A549 (cell line): ENCODE measurements around the gene EVA1C. TPM values are rescaled to one million over a fixed set of nuclear protein-coding genes. Genes with fewer than 3 reads are reported as not detected.
A peak's percentile ranks its signal among the peaks of the same experiment; 100 is the strongest.

ENCODE experiments used
- ATAC-seq, 2 experiments: fragments of 200-7000 bp in 1 of 2; fragments of >200 bp in 1 of 2; cut with Nextera tagmentation in 1 of 2; cut with Tn5 transposase in 1 of 2; 3 replicates each; pipeline versions ENCODE4 v1.8.0 to v1.9.1; 2018 to 2020; ENCODE audit warnings: mild to moderate bottlenecking in 1 of 2, moderate library complexity in 1 of 2
- CTCF ChIA-PET: fragments of 300-600 bp; sonication (Branson Sonifier 250); formaldehyde crosslinking; extraction: SDS; loops from one replicate; lab custom pipeline; 2021; ENCODE audit warnings: antibody characterized with exemption, inconsistent platforms; lab: Yijun Ruan, JAX
- POLR2A ChIA-PET: fragments of 350-600 bp; formaldehyde crosslinking; extraction: SDS; loops from one replicate; lab custom pipeline; 2021; ENCODE audit warnings: antibody characterized with exemption, inconsistent platforms; lab: Yijun Ruan, JAX
- DNase-seq, 2 experiments: peaks; one replicate each; pipeline versions ENCODE4 v3.0.0 to v3.0.0-alpha.2; 2011 to 2016; ENCODE audit warnings: low read depth in 1 of 2, low spot score in 1 of 2
- FAIRE-seq: peaks from 2 replicates; lab custom pipeline; 2011; peaks lifted over from hg19 to GRCh38; lab: Jason Lieb, UNC
- H3K27ac ChIP-seq, 2 experiments: fragments of >200 bp; sonication (Bioruptor Twin); formaldehyde crosslinking; 3 replicates each; pipeline ENCODE4 v1.5.1; 2016 to 2017
- H3K4me1 ChIP-seq: fragments of >200 bp; sonication (Bioruptor Twin); formaldehyde crosslinking; 3 replicates; pipeline ENCODE4 v1.6.1; 2016
- H3K4me2 ChIP-seq: fragments of >200 bp; sonication (Bioruptor Twin); formaldehyde crosslinking; 3 replicates; pipeline ENCODE4 v1.6.1; 2016
- H3K4me3 ChIP-seq: fragments of >200 bp; sonication (Bioruptor Twin); formaldehyde crosslinking; 3 replicates; pipeline ENCODE4 v1.5.1; 2016
- H3K9me3 ChIP-seq: fragments of >200 bp; sonication (Bioruptor Twin); formaldehyde crosslinking; 3 replicates; pipeline ENCODE4 v1.6.1; 2016
- CEBPB ChIP-seq, 2 experiments: fragments of >200 bp in 1 of 2; sonication (Bioruptor Twin) in 1 of 2; formaldehyde crosslinking in 1 of 2; IDR thresholded peaks; 2 replicates each; pipeline ENCODE4 v1.6.1; 2012 to 2016
- CHD2 ChIP-seq: fragments of 150-350 bp; IDR thresholded peaks from 2 replicates; pipeline ENCODE4 v1.6.1; 2014; ENCODE audit warnings: low read length; ENCODE audit not compliant: partially characterized antibody
- EP300 ChIP-seq, 2 experiments: fragments of >200 bp; sonication (Bioruptor Twin); formaldehyde crosslinking; IDR thresholded peaks; 2 replicates in 1 of 2; 3 replicates in 1 of 2; pipeline ENCODE4 v1.6.1; 2016 to 2017
- FOSB ChIP-seq: fragments of 250-450 bp; sonication (Bioruptor Pico); IDR thresholded peaks from 2 replicates; pipeline ENCODE4 v1.5.0; 2020; ENCODE audit warnings: mild to moderate bottlenecking, moderate library complexity
- FOSL2 ChIP-seq, 2 experiments: fragments of 450-650 bp in 1 of 2; fragments of >200 bp in 1 of 2; sonication (Bioruptor Twin) in 1 of 2; formaldehyde crosslinking; IDR thresholded peaks; 2 replicates each; pipeline versions ENCODE4 v1.5.0 to v1.6.1; 2016 to 2020; ENCODE audit warnings: mild to moderate bottlenecking in 1 of 2, moderate library complexity in 1 of 2
- GATA3 ChIP-seq: IDR thresholded peaks from 2 replicates; pipeline ENCODE4 v1.6.1; 2012; ENCODE audit warnings: borderline replicate concordance
- HOXB13 ChIP-seq: fragments of 250-450 bp; sonication (Bioruptor Pico); IDR thresholded peaks from 2 replicates; pipeline ENCODE4 v1.5.0; 2020; ENCODE audit warnings: low read depth, mild to moderate bottlenecking, moderate library complexity
- JUN ChIP-seq, 2 experiments: fragments of >200 bp; sonication (Bioruptor Twin); formaldehyde crosslinking; IDR thresholded peaks; 2 replicates in 1 of 2; 3 replicates in 1 of 2; pipeline ENCODE4 v1.6.1; 2016 to 2017
- JUNB ChIP-seq: fragments of >200 bp; sonication (Bioruptor Twin); formaldehyde crosslinking; IDR thresholded peaks from 2 replicates; pipeline ENCODE4 v1.6.1; 2016
- KDM5A ChIP-seq: fragments of 200-600 bp; sonication (generic); IDR thresholded peaks from 2 replicates; pipeline ENCODE4 v1.6.1; 2016; ENCODE audit warnings: antibody characterized with exemption, mild to moderate bottlenecking
- MAFK ChIP-seq: fragments of 450-650 bp; IDR thresholded peaks from 2 replicates; pipeline ENCODE4 v1.6.1; 2014; ENCODE audit not compliant: partially characterized antibody
- MAZ ChIP-seq: fragments of 150-350 bp; IDR thresholded peaks from 2 replicates; pipeline ENCODE4 v1.6.1; 2014; ENCODE audit warnings: antibody characterized with exemption, low read depth, low read length, borderline replicate concordance
- MYC ChIP-seq: IDR thresholded peaks from 2 replicates; pipeline ENCODE4 v1.6.1; 2012; ENCODE audit warnings: mild to moderate bottlenecking, inconsistent platforms, low read length, improper control_type of control experiment, borderline replicate concordance
- NFE2L2 ChIP-seq: fragments of 150-350 bp; conservative IDR thresholded peaks from 2 replicates; pipeline ENCODE4 v1.6.1; 2014; ENCODE audit warnings: low read length
- NPAS2 ChIP-seq: fragments of 250-450 bp; sonication (Bioruptor Pico); IDR thresholded peaks from 2 replicates; pipeline ENCODE4 v1.8.0; 2022; ENCODE audit warnings: mild to moderate bottlenecking, moderate library complexity, borderline replicate concordance
- PHF8 ChIP-seq: fragments of 200-600 bp; sonication (generic); IDR thresholded peaks from 2 replicates; pipeline ENCODE4 v1.6.1; 2016; ENCODE audit warnings: low read depth, mild to moderate bottlenecking, antibody characterized with exemption, moderate library complexity, borderline replicate concordance
- RARB ChIP-seq: fragments of 250-450 bp; sonication (Bioruptor Pico); IDR thresholded peaks from 2 replicates; pipeline ENCODE4 v1.8.0; 2021; ENCODE audit warnings: mild to moderate bottlenecking, moderate library complexity
- RCOR1 ChIP-seq: fragments of 150-350 bp; IDR thresholded peaks from 2 replicates; pipeline ENCODE4 v1.6.1; 2014; ENCODE audit warnings: antibody characterized with exemption, low read length, low read depth
- RNF2 ChIP-seq: fragments of 200-600 bp; sonication (generic); IDR thresholded peaks from 2 replicates; pipeline ENCODE4 v1.6.1; 2016; ENCODE audit warnings: low read depth, mild to moderate bottlenecking, antibody characterized with exemption, moderate library complexity, borderline replicate concordance
- ZFP36 ChIP-seq: fragments of 450-650 bp; IDR thresholded peaks from 2 replicates; pipeline ENCODE4 v1.6.1; 2014; ENCODE audit warnings: borderline replicate concordance; ENCODE audit not compliant: partially characterized antibody
- ZNF302 ChIP-seq: fragments of 250-450 bp; sonication (Bioruptor Pico); IDR thresholded peaks from 2 replicates; pipeline ENCODE4 v1.9.0; 2021; ENCODE audit warnings: inconsistent platforms, mild to moderate bottlenecking, moderate library complexity
- ZSCAN20 ChIP-seq: fragments of 250-450 bp; sonication (Bioruptor Pico); IDR thresholded peaks from 2 replicates; pipeline ENCODE4 v1.8.0; 2022; ENCODE audit warnings: mild to moderate bottlenecking, moderate library complexity
- WGBS: methylation state at CpG from one replicate; pipeline ENCODE4 v1.1.6; 2017; ENCODE audit errors: missing lambda C conversion rate; 5-methylcytosine and 5-hydroxymethylcytosine counted together
- polyA plus RNA-seq, 4 experiments: library from polyadenylated mRNA; depleted of rRNA in 3 of 4; stranded (reverse); fragments of >200 nt; fragmentation: RNase III in 1 of 4; extraction: RNeasy Plus Mini Kit Qiagen cat#74134 plus additional on column Dnase treatment in 1 of 4; gene quantifications; 2 replicates in 3 of 4; 3 replicates in 1 of 4; pipeline ENCODE4 v1.2.3, GENCODE V29; 2011 to 2017
- TF ChIP-seq, protein P1 (sequence below): fragments of 250-450 bp; sonication (Bioruptor Pico); IDR thresholded peaks from 2 replicates; pipeline ENCODE4 v1.5.0; 2021; ENCODE audit warnings: mild to moderate bottlenecking, moderate library complexity, borderline replicate concordance
- TF ChIP-seq, protein P2 (sequence below): IDR thresholded peaks from 2 replicates; pipeline ENCODE4 v1.6.1; 2012
- TF ChIP-seq, protein P3 (sequence below): fragments of >200 bp; sonication (Bioruptor Twin); formaldehyde crosslinking; IDR thresholded peaks from 3 replicates; pipeline ENCODE4 v1.6.1; 2016
- TF ChIP-seq, protein P4 (sequence below): fragments of >200 bp; sonication (Bioruptor Twin); formaldehyde crosslinking; IDR thresholded peaks from 2 replicates; pipeline ENCODE4 v1.6.1; 2016
- TF ChIP-seq, protein P5 (sequence below): fragments of 450-650 bp; IDR thresholded peaks from 2 replicates; pipeline ENCODE4 v1.6.1; 2014; ENCODE audit warnings: antibody characterized with exemption

The EVA1C gene
- polyA plus RNA-seq, 2 of the 4 experiments (the other 2 are of a cell fraction), result 41.1 to 48.0 TPM

DNA sequence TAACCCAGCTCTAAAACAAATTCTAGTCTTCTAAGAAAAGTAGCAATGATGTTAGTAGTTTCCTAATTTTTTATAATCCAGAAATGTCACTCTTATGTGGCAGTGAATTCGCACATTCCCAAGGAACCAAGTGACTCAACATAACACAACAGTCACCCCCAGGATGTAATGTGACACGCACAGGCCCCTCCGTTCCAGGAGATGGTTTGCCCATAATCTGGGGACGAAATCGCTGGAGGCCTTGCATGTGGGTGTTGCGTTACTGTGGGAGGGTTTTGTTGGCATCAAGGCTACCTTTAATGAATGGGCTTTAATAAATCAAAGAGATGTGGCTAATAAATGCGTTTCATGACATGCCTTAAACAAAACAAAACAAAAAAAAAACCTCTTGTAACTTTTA is 50.9 kb downstream of the EVA1C start:
- Histone ChIP-seq H3K4me2 (peak overlapping the region; percentile 70), H3K4me1 (peaks cover 77% of the 10 kb centered on the region), H3K27ac (peak overlapping the region; percentile 97 to 99), H3K4me3 (no peak overlapping the region), H3K9me3 (no peaks in the 10 kb centered on the region)
- whole genome bisulfite sequencing, result 6% methylated on average over 7 of the region's 7 CpGs
- peak; percentile 81 to 94 for ATAC-seq
- CTCF ChIA-PET, result interaction anchor here (0.7 to 2.9 kb wide), 3 partner anchors 28 to 138 kb away, joined by 3 to 14 read pairs (median 3); no protein-coding TSS in a partner anchor
- POLR2A ChIA-PET, result interaction anchor here (1.2 to 1.6 kb wide), 4 partner anchors 12 to 52 kb away, joined by 3 to 10 read pairs (median 6); no protein-coding TSS in a partner anchor
- TF ChIP-seq, protein P1, sequence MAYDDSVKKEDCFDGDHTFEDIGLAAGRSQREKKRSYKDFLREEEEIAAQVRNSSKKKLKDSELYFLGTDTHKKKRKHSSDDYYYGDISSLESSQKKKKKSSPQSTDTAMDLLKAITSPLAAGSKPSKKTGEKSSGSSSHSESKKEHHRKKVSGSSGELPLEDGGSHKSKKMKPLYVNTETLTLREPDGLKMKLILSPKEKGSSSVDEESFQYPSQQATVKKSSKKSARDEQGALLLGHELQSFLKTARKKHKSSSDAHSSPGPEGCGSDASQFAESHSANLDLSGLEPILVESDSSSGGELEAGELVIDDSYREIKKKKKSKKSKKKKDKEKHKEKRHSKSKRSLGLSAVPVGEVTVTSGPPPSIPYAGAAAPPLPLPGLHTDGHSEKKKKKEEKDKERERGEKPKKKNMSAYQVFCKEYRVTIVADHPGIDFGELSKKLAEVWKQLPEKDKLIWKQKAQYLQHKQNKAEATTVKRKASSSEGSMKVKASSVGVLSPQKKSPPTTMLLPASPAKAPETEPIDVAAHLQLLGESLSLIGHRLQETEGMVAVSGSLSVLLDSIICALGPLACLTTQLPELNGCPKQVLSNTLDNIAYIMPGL (CRISPR knock-in tag), result no peak
- TF ChIP-seq EP300 (IDR thresholded peaks at IDR 0.05) (peak; percentile 26 to 74; a peak in 3 of 5 replicates), JUN (IDR thresholded peaks at IDR 0.05) (peak in 1 of 2 experiments; percentile 53; a peak in 1 of 5 replicates), MAZ (no peak), CEBPB (IDR thresholded peaks at IDR 0.05) (peak; percentile 55 to 69; a peak in 3 of 4 replicates), MAFK (peak; percentile 74), NFE2L2 (peak; percentile 44; the same call in 1 of the 2 replicates), ZNF302 (CRISPR knock-in tag) (no peak), FOSL2 (IDR thresholded peaks at IDR 0.05) (peak; percentile 64), FOSL2 (CRISPR knock-in tag; IDR thresholded peaks at IDR 0.05) (peak; percentile 75)
- no peak for FAIRE-seq
- DNase-seq, result peak; percentile 68 to 90

DNA sequence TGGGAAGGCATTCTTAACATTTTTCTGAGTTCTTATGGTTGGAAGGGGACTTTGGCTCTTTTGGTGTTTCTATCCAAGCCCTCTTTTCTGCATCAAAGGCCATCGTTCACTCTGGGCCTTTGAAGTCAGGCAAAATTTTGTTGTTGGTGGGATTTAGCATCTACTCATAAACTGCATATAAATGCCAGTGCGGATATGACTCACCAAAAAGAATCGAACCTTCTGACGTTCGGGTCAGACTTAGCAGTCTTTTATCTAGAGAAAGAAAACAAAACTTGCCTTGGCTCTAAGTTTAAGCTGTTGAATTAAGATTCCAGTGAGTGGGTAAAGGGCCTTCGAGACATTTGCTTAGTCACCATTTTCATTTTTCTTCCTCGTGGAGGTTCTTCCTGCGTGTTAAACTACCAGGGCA is 51.4 kb downstream of the EVA1C start:
- TF ChIP-seq CHD2, result no peak
- TF ChIP-seq MYC, result no peak
- no peak for TF ChIP-seq ZSCAN20 (CRISPR knock-in tag)
- no peak for TF ChIP-seq KDM5A
- TF ChIP-seq ZFP36, result no peak
- TF ChIP-seq, protein P2, sequence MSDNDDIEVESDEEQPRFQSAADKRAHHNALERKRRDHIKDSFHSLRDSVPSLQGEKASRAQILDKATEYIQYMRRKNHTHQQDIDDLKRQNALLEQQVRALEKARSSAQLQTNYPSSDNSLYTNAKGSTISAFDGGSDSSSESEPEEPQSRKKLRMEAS, result peak; percentile 50
- peak; percentile 57 to 88; a peak in 4 of 5 replicates for TF ChIP-seq EP300 (IDR thresholded peaks at IDR 0.05)
- TF ChIP-seq FOSB (CRISPR knock-in tag), result no peak
- TF ChIP-seq, protein P3, sequence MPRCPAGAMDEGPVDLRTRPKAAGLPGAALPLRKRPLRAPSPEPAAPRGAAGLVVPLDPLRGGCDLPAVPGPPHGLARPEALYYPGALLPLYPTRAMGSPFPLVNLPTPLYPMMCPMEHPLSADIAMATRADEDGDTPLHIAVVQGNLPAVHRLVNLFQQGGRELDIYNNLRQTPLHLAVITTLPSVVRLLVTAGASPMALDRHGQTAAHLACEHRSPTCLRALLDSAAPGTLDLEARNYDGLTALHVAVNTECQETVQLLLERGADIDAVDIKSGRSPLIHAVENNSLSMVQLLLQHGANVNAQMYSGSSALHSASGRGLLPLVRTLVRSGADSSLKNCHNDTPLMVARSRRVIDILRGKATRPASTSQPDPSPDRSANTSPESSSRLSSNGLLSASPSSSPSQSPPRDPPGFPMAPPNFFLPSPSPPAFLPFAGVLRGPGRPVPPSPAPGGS, result 0 out of 3 replicates have a peak, but pooled peaks have one; percentile 49
- no peak for TF ChIP-seq PHF8
- TF ChIP-seq GATA3, result peak; percentile 80
- TF ChIP-seq JUNB, result peak; percentile 84
- no peak for TF ChIP-seq RNF2
- no peak for TF ChIP-seq NPAS2 (CRISPR knock-in tag)
- TF ChIP-seq, protein P4, sequence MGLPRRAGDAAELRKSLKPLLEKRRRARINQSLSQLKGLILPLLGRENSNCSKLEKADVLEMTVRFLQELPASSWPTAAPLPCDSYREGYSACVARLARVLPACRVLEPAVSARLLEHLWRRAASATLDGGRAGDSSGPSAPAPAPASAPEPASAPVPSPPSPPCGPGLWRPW, result no peak
- TF ChIP-seq MAFK, result peak; percentile 95
- peak; percentile 79 to 86; a peak in 4 of 5 replicates for TF ChIP-seq JUN (IDR thresholded peaks at IDR 0.05)
- TF ChIP-seq RCOR1, result no peak
- TF ChIP-seq HOXB13 (CRISPR knock-in tag), result no peak
- TF ChIP-seq FOSL2 (IDR thresholded peaks at IDR 0.05), result peak; percentile 61
- TF ChIP-seq FOSL2 (CRISPR knock-in tag; IDR thresholded peaks at IDR 0.05), result peak; percentile 88
- no peak for TF ChIP-seq RARB (CRISPR knock-in tag)
- TF ChIP-seq, protein P5, sequence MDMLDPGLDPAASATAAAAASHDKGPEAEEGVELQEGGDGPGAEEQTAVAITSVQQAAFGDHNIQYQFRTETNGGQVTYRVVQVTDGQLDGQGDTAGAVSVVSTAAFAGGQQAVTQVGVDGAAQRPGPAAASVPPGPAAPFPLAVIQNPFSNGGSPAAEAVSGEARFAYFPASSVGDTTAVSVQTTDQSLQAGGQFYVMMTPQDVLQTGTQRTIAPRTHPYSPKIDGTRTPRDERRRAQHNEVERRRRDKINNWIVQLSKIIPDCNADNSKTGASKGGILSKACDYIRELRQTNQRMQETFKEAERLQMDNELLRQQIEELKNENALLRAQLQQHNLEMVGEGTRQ, result no peak
- TF ChIP-seq ZNF302 (CRISPR knock-in tag), result no peak
- ChIA-PET POLR2A (interaction anchor here (1.2 to 1.6 kb wide), 4 partner anchors 12 to 52 kb away, joined by 3 to 10 read pairs (median 6); no protein-coding TSS in a partner anchor), CTCF (interaction anchor here (0.7 to 2.9 kb wide), 3 partner anchors 28 to 137 kb away, joined by 3 to 14 read pairs (median 3); no protein-coding TSS in a partner anchor)
- ATAC-seq (peak; percentile 81 to 85), FAIRE-seq (no peak), DNase-seq (peak in 1 of 2 experiments; percentile 90)
- Histone ChIP-seq H3K4me1 (peaks cover 76% of the 10 kb centered on the region), H3K9me3 (no peaks in the 10 kb centered on the region), H3K4me3 (no peak overlapping the region), H3K4me2 (peak overlapping the region; percentile 70), H3K27ac (peak overlapping the region; percentile 97 to 99)
- WGBS, result 3% methylated on average over 8 of the region's 8 CpGs
